Activated effector memory CD4-positive, alpha-beta T cell treated with Interleukin-2 at 50 U/mL for 16 hours (primary cell): ENCODE results near the gene DUXB.

Experiments used
- DNase-seq: peaks from one replicate; pipeline ENCODE4 v3.0.0-alpha.2; 2020

DUXB gene

DNA sequence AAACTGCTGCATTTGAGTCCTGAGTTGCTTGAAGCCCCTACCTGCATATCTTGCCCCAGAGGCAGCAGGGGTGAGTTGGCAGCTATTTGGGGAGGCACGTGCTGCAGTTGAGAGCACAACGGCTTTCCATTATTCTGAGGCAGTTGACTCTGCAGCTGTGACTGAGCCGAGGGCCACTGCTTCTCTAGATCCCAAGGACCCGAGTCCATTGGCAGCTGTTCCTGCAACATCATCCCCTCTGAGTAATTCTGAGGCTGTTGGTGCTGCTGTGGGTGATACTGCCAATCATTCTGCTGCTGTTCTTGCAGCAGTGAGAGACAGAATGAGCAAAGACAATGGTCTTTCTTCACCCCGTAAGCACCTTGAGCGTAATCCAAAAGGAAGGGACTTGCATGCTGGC, 40.9 kb downstream of the DUXB start:
- no peak for DNase-seq

DNA sequence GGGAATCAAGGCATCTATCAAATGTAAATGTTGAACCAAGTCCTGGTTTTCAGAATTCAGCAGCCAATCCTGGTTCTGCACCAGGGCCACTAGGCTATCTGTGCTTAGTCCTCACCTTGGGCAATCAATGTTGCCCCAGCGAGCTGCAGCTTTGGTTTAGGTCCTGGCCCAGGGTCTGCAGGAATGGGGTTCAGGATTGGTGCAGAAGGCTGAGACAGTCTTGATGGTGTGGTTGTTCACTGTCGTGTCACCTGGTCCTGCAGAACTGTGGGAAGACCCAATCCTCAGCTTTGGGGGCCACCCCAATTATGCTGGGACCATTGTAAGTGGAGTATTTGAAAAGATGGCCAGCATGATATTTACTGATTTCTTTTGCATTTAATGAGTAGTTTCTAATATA, 43.1 kb downstream of the DUXB start:
- no peak for DNase-seq

- DNase-seq = no peak
Measured at GRCh38 chr16:75653922-75654321, 47.3 kb downstream of the DUXB start.

- peak; percentile 81 for DNase-seq
Measured at GRCh38 chr16:75648265-75649076, 52.8 kb downstream of the DUXB start.

- DNase-seq = peak; percentile 96
Measured at GRCh38 chr16:75647492-75648264, 53.6 kb downstream of the DUXB start, which contains the start of the genes KARS1 and TERF2IP. Gene KARS1, minus strand, starts transcription at chr16:75647665. Its CDS starts 26 bp downstream, at chr16:75647639. Gene TERF2IP, plus strand, starts transcription at chr16:75647773. Its CDS starts 110 bp downstream, at chr16:75647883.

GRCh38 chr16:75647112-75647491, 54.2 kb downstream of the DUXB start:
- no peak for DNase-seq

- no peak for DNase-seq
Measured at GRCh38 chr16:75644240-75645012, 56.8 kb downstream of the DUXB start.
